ENCODE results near the gene THRB. TPM values are rescaled to one million over a fixed set of nuclear protein-coding genes. Genes with fewer than 3 reads are reported as not detected.

The THRB gene
- total RNA-seq, 4 donors from 2014 or later: 19.8 to 25.8 (median 23.4) TPM

DNA sequence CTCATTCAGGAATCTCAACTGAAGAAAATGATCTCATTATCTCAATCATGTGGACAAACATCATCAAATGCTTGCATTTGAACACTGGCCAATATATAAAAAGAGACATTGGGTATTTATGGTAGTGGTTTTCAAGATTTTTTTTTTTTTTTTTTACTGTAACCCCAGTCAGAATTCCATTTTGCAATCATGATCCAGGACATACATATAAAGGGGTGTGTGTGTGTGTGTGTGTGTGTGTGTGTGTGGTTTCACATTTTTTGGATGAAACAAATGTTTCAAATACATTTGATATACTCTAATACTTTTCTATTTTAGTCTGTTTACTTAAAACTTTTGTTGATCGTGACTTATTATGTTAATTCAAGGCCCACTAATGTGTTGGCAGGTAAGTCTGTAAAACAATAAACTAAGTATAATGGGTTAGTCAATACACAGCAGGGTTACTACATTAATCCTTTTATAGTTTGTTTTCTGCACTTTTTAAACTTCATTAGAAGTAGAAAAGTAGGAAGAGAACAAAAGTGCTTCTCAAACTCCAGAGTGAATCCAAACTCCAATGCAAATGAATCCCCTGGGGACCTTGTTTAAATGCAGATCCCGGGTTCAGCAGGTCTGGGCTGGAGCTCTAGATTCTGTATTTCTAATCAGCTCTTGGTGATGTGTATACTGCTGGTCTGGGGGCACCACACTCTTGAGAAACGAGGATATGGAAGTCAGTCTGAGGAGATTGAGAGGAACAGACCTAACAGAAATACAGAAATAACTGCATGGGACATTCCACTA, 17.6 kb downstream of the THRB start:
- TF ChIP-seq CTCF (IDR thresholded peaks at IDR 0.05) (no peak), POLR2A (IDR thresholded peaks at IDR 0.05) (no peak)
- 47 to 51% methylated on average over 3 of the region's 3 CpGs for WGBS, 2 donors
- intact Hi-C loops (cut with DNase I; ENCODE audit: low total_unique reads): no loop called here

DNA sequence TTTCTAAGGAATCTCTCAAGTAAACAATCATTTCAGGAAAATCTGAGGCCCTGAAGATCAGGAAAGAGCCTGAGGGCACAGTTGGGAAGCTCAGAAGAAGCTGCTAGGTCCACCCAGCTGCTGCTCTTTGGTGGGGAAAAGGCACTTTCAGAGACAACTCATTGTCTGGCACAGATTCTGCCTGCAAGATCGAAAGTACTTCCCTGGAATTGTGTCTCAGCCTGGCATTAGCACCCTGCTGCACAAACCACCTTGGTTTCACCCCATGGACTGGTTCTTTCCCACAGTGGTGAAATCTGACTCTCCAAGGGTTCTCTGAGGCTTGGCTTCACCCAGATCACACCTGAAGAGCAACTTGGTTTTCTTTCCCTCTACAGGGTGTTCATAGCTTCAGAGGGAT, 18.7 kb downstream of the THRB start:
- intact Hi-C loops (cut with DNase I; ENCODE audit: low total_unique reads): no loop called here

More for the DNA sequence above, 17.6 kb downstream of the THRB start:
- H3K4me3 ChIP-seq (ENCODE audit: low read depth, poor library complexity, severe bottlenecking): no peak overlapping the region
- DNase-seq (ENCODE audit: low spot score in 2 of 2): no peak

GRCh38 chr3:24474862-24475261, 19.8 kb downstream of the THRB start:
- 83 to 89% methylated on average over 4 of the region's 4 CpGs for WGBS, 2 donors
- TF ChIP-seq CTCF (IDR thresholded peaks at IDR 0.05): no peak
- TF ChIP-seq POLR2A (IDR thresholded peaks at IDR 0.05): no peak
- no peak for DNase-seq (ENCODE audit: low spot score in 2 of 2)

More for the DNA sequence above, 18.7 kb downstream of the THRB start:
- no peak for TF ChIP-seq CTCF (IDR thresholded peaks at IDR 0.05)
- 15 to 29% methylated on average over 1 of the region's 1 CpG for WGBS, 2 donors
- no peak overlapping the region for H3K4me3 ChIP-seq (ENCODE audit: low read depth, poor library complexity, severe bottlenecking)
- DNase-seq (ENCODE audit: low spot score in 2 of 2): no peak

GRCh38 chr3:24472358-24472757, 22.3 kb downstream of the THRB start:
- DNase-seq (ENCODE audit: low spot score in 2 of 2): no peak
- no peak overlapping the region for H3K4me3 ChIP-seq (ENCODE audit: low read depth, poor library complexity, severe bottlenecking)
- no peak for TF ChIP-seq POLR2A (IDR thresholded peaks at IDR 0.05)
- TF ChIP-seq CTCF (IDR thresholded peaks at IDR 0.05): no peak
- intact Hi-C loops (cut with DNase I; ENCODE audit: low total_unique reads): no loop called here
- 60 to 65% methylated on average over 1 of the region's 1 CpG for WGBS, 2 donors

More at GRCh38 chr3:24474862-24475261, 19.8 kb downstream of the THRB start:
- no peak overlapping the region for H3K4me3 ChIP-seq (ENCODE audit: low read depth, poor library complexity, severe bottlenecking)
- intact Hi-C loops (cut with DNase I; ENCODE audit: low total_unique reads): no loop called here

DNA sequence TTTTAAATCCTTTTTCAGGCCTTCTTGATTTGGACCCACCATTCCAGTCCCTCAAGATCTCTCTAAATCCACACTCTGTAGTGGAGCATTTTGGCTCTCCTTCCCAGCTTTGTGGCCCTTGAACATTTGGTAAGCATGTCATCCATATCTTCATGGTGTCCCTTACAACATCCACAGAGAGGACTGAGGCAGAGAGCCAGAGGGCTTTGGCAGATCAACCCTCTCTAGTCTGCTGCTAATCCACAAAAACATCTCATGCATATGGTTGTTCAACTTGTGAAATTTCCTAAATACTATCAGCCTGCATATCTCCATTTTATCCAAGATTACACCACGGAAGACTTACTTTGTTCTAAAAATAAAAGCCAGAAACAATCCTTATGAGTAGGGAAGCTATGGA, 23.2 kb downstream of the THRB start:
- TF ChIP-seq POLR2A (IDR thresholded peaks at IDR 0.05): no peak
- no peak for TF ChIP-seq CTCF (IDR thresholded peaks at IDR 0.05)
- H3K4me3 ChIP-seq (ENCODE audit: low read depth, poor library complexity, severe bottlenecking): no peak overlapping the region
- DNase-seq (ENCODE audit: low spot score in 2 of 2): no peak
- 47 to 48% methylated on average over 1 of the region's 1 CpG for WGBS, 2 donors
- intact Hi-C loops (cut with DNase I; ENCODE audit: low total_unique reads): no loop called here

DNA sequence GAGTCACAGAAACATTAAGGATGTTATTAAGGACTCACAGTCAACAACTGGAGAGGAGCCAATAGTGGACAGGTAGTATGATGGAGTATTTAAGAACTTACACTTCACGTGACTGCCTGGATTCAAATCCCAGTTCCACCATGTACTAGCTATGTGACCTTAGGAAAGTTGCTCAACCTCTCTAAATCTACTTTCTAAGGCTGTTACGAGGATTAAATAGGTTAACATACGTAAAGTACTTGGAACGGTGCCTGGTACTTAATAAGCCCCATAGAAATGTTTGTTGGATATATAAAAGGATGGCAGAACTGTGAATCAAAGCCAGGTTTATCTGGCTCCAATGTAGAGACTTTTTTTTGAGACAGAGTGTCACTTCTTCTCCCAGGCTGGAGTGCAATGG, 24.4 kb downstream of the THRB start:
- DNase-seq (ENCODE audit: low spot score in 2 of 2): no peak
- no peak overlapping the region for H3K4me3 ChIP-seq (ENCODE audit: low read depth, poor library complexity, severe bottlenecking)
- intact Hi-C loops (cut with DNase I; ENCODE audit: low total_unique reads): no loop called here
- TF ChIP-seq CTCF (IDR thresholded peaks at IDR 0.05) (no peak), POLR2A (IDR thresholded peaks at IDR 0.05) (no peak)
- 64 to 70% methylated on average over 4 of the region's 4 CpGs for WGBS, 2 donors
